SK-N-SH treated with all-trans-retinoic acid at 6 μM for 48 hours (cell line): ENCODE measurements around the gene NPEPL1.
A peak's percentile ranks its signal among the peaks of the same experiment; 100 is the strongest.

Experiments
- ATAC-seq: fragments of 200-7000 bp; cut with Tn5 transposase; 3 replicates; pipeline ENCODE4 v1.9.1; 2020; ENCODE audit warnings: mild to moderate bottlenecking, moderate library complexity
- ARNTL ChIP-seq: fragments of 450-650 bp; formaldehyde crosslinking; IDR thresholded peaks from 2 replicates; pipeline ENCODE4 v1.5.0; 2020; ENCODE audit warnings: low read depth, mild to moderate bottlenecking, moderate library complexity, borderline replicate concordance
- BACH2 ChIP-seq: fragments of 250-450 bp; sonication (Bioruptor Pico); IDR thresholded peaks from 2 replicates; pipeline ENCODE4 v1.9.0; 2021; ENCODE audit warnings: mild to moderate bottlenecking, borderline replicate concordance
- CSDC2 ChIP-seq: fragments of 250-450 bp; sonication (Bioruptor Pico); IDR thresholded peaks from 2 replicates; pipeline ENCODE4 v1.5.0; 2020; ENCODE audit warnings: mild to moderate bottlenecking, moderate library complexity
- GLIS3 ChIP-seq: fragments of 250-450 bp; sonication (Bioruptor Pico); IDR thresholded peaks from 2 replicates; pipeline ENCODE4 v1.5.0; 2020; ENCODE audit warnings: mild to moderate bottlenecking, moderate library complexity
- ISL1 ChIP-seq: fragments of 250-450 bp; sonication (Bioruptor Pico); IDR thresholded peaks from 2 replicates; pipeline ENCODE4 v2.1.2; 2022; ENCODE audit warnings: mild to moderate bottlenecking, moderate library complexity
- OSR1 ChIP-seq: fragments of 250-450 bp; sonication (Bioruptor Pico); IDR thresholded peaks from 2 replicates; pipeline ENCODE4 v1.8.0; 2022; ENCODE audit warnings: moderate library complexity, mild to moderate bottlenecking, inconsistent platforms
- PATZ1 ChIP-seq: fragments of 250-450 bp; sonication (Bioruptor Pico); IDR thresholded peaks from 2 replicates; pipeline ENCODE4 v1.8.0; 2020; ENCODE audit warnings: mild to moderate bottlenecking, moderate library complexity, borderline replicate concordance
- PPARA ChIP-seq: fragments of 250-450 bp; sonication (Bioruptor Pico); IDR thresholded peaks from 2 replicates; pipeline ENCODE4 v1.5.0; 2020; ENCODE audit warnings: mild to moderate bottlenecking, borderline replicate concordance
- RARB ChIP-seq: fragments of 250-450 bp; sonication (Bioruptor Pico); IDR thresholded peaks from 2 replicates; pipeline ENCODE4 v1.8.0; 2021; ENCODE audit warnings: mild to moderate bottlenecking, moderate library complexity
- SNAI2 ChIP-seq: fragments of 250-450 bp; sonication (Bioruptor Pico); IDR thresholded peaks from 2 replicates; pipeline ENCODE4 v1.5.0; 2020; ENCODE audit warnings: mild to moderate bottlenecking, moderate library complexity
- TCF4 ChIP-seq: fragments of 250-450 bp; sonication (Bioruptor Pico); IDR thresholded peaks from 2 replicates; pipeline ENCODE4 v1.8.0; 2021; ENCODE audit warnings: mild to moderate bottlenecking, moderate library complexity, borderline replicate concordance
- TOX ChIP-seq: fragments of 250-450 bp; sonication (Bioruptor Pico); IDR thresholded peaks from 2 replicates; pipeline ENCODE4 v1.8.0; 2021; ENCODE audit warnings: mild to moderate bottlenecking, moderate library complexity, borderline replicate concordance
- ZC3H10 ChIP-seq: fragments of 250-450 bp; sonication (Bioruptor Pico); IDR thresholded peaks from 2 replicates; pipeline ENCODE4 v1.5.1; 2021; ENCODE audit warnings: mild to moderate bottlenecking, moderate library complexity
- ZFP3 ChIP-seq: fragments of 250-450 bp; sonication (Bioruptor Pico); IDR thresholded peaks from 2 replicates; pipeline ENCODE4 v1.5.0; 2020; ENCODE audit warnings: mild to moderate bottlenecking, moderate library complexity
- ZFP30 ChIP-seq: fragments of 450-650 bp; formaldehyde crosslinking; IDR thresholded peaks from 2 replicates; pipeline ENCODE4 v1.5.0; 2022; ENCODE audit warnings: mild to moderate bottlenecking, moderate library complexity
- ZNF565 ChIP-seq: fragments of 450-650 bp; formaldehyde crosslinking; conservative IDR thresholded peaks from 2 replicates; pipeline ENCODE4 v1.5.0; 2020; ENCODE audit warnings: low read depth, mild to moderate bottlenecking, moderate library complexity
- ZNF70 ChIP-seq: fragments of 450-650 bp; formaldehyde crosslinking; IDR thresholded peaks from 2 replicates; pipeline ENCODE4 v1.5.0; 2020; ENCODE audit warnings: mild to moderate bottlenecking, moderate library complexity
- ZNF8 ChIP-seq: fragments of 450-650 bp; formaldehyde crosslinking; IDR thresholded peaks from 2 replicates; pipeline ENCODE4 v1.5.0; 2020; ENCODE audit warnings: mild to moderate bottlenecking, moderate library complexity
- TF ChIP-seq, protein P1 (sequence below): fragments of 250-450 bp; sonication (Bioruptor Pico); IDR thresholded peaks from 2 replicates; pipeline ENCODE4 v1.5.1; 2020; ENCODE audit warnings: low read depth, mild to moderate bottlenecking, moderate library complexity
- TF ChIP-seq, protein P2 (sequence below): fragments of 250-450 bp; sonication (Bioruptor Pico); IDR thresholded peaks from 2 replicates; pipeline ENCODE4 v1.5.1; 2021; ENCODE audit warnings: mild to moderate bottlenecking, moderate library complexity
- TF ChIP-seq, protein P3 (sequence below): fragments of 250-450 bp; sonication (Bioruptor Pico); IDR thresholded peaks from 2 replicates; pipeline ENCODE4 v1.5.0; 2020; ENCODE audit warnings: mild to moderate bottlenecking, moderate library complexity
- TF ChIP-seq, protein P4 (sequence below): fragments of 250-450 bp; sonication (Bioruptor Pico); IDR thresholded peaks from 2 replicates; pipeline ENCODE4 v1.8.0; 2021; ENCODE audit warnings: low read depth, mild to moderate bottlenecking, moderate library complexity, borderline replicate concordance

Gene NPEPL1

DNA sequence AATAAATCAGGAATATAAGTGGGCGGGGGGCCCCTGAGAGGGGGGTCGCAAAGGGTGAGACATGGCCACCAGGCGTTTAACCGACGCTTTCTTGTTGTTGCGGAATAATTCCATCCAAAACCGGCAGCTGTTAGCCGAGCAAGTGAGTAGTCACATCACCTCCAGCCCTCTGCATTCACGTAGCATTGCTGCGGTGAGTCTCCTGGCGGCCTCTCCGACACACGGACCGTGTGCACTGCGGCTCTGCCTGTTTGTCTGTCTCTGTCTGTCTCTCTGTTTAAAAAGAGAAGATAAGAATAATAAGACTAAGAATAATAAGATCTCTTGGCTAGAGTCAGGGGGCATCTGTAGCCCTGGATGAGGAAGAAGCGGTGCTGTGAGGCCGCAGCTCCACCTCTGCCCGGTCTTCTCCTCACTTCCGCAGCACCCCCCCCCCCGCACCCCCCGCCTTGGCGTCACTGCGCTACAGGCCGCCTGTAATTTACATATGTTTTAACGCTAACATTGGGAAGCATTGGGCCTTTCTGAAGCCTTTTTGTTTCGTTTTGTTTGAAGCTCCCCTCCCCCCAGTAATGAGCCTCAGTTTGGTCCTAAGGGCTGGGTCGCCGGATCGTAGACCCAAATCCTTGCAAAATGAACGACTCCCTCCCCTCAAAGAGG is 40.5 kb upstream of the NPEPL1 start:
- TF ChIP-seq TOX (no peak), ZNF8 (CRISPR knock-in tag) (no peak), RARB (CRISPR knock-in tag) (no peak), ZC3H10 (no peak), SNAI2 (no peak), ARNTL (no peak), TCF4 (no peak), GLIS3 (CRISPR knock-in tag) (no peak), PPARA (CRISPR knock-in tag) (no peak), BACH2 (CRISPR knock-in tag) (no peak), ZNF565 (CRISPR knock-in tag) (no peak), ZFP3 (CRISPR knock-in tag) (no peak), OSR1 (CRISPR knock-in tag) (no peak)
- TF ChIP-seq, protein P1, sequence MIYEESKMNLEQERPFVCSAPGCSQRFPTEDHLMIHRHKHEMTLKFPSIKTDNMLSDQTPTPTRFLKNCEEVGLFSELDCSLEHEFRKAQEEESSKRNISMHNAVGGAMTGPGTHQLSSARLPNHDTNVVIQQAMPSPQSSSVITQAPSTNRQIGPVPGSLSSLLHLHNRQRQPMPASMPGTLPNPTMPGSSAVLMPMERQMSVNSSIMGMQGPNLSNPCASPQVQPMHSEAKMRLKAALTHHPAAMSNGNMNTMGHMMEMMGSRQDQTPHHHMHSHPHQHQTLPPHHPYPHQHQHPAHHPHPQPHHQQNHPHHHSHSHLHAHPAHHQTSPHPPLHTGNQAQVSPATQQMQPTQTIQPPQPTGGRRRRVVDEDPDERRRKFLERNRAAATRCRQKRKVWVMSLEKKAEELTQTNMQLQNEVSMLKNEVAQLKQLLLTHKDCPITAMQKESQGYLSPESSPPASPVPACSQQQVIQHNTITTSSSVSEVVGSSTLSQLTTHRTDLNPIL (CRISPR knock-in tag), result no peak
- TF ChIP-seq, protein P2, sequence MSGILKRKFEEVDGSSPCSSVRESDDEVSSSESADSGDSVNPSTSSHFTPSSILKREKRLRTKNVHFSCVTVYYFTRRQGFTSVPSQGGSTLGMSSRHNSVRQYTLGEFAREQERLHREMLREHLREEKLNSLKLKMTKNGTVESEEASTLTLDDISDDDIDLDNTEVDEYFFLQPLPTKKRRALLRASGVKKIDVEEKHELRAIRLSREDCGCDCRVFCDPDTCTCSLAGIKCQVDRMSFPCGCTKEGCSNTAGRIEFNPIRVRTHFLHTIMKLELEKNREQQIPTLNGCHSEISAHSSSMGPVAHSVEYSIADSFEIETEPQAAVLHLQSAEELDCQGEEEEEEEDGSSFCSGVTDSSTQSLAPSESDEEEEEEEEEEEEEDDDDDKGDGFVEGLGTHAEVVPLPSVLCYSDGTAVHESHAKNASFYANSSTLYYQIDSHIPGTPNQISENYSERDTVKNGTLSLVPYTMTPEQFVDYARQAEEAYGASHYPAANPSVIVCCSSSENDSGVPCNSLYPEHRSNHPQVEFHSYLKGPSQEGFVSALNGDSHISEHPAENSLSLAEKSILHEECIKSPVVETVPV (CRISPR knock-in tag), result no peak
- TF ChIP-seq, protein P3, sequence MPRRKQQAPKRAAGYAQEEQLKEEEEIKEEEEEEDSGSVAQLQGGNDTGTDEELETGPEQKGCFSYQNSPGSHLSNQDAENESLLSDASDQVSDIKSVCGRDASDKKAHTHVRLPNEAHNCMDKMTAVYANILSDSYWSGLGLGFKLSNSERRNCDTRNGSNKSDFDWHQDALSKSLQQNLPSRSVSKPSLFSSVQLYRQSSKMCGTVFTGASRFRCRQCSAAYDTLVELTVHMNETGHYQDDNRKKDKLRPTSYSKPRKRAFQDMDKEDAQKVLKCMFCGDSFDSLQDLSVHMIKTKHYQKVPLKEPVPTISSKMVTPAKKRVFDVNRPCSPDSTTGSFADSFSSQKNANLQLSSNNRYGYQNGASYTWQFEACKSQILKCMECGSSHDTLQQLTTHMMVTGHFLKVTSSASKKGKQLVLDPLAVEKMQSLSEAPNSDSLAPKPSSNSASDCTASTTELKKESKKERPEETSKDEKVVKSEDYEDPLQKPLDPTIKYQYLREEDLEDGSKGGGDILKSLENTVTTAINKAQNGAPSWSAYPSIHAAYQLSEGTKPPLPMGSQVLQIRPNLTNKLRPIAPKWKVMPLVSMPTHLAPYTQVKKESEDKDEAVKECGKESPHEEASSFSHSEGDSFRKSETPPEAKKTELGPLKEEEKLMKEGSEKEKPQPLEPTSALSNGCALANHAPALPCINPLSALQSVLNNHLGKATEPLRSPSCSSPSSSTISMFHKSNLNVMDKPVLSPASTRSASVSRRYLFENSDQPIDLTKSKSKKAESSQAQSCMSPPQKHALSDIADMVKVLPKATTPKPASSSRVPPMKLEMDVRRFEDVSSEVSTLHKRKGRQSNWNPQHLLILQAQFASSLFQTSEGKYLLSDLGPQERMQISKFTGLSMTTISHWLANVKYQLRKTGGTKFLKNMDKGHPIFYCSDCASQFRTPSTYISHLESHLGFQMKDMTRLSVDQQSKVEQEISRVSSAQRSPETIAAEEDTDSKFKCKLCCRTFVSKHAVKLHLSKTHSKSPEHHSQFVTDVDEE, result no peak
- ATAC-seq, result peak; percentile 60

- ATAC-seq, result peak; percentile 11; the same call in 1 of the 3 replicates
- no peak for TF ChIP-seq ZNF70
Observed at GRCh38 chr20:58652606-58653294, 39.9 kb upstream of the NPEPL1 start.

GRCh38 chr20:58654337-58654736 is 38.3 kb upstream of the NPEPL1 start:
- ATAC-seq, result no peak
- TF ChIP-seq ISL1 (CRISPR knock-in tag), result no peak
- TF ChIP-seq ZC3H10, result no peak
- TF ChIP-seq TCF4, result no peak
- no peak for TF ChIP-seq CSDC2
- TF ChIP-seq, protein P3, result no peak
- no peak for TF ChIP-seq BACH2 (CRISPR knock-in tag)
- TF ChIP-seq GLIS3 (CRISPR knock-in tag), result no peak
- no peak for TF ChIP-seq RARB (CRISPR knock-in tag)
- no peak for TF ChIP-seq ARNTL
- TF ChIP-seq PATZ1 (CRISPR knock-in tag), result no peak
- TF ChIP-seq ZNF565 (CRISPR knock-in tag), result no peak
- TF ChIP-seq ZNF70, result no peak
- no peak for TF ChIP-seq ZFP30 (CRISPR knock-in tag)
- TF ChIP-seq SNAI2, result no peak
- TF ChIP-seq PPARA (CRISPR knock-in tag), result no peak
- TF ChIP-seq ZNF8 (CRISPR knock-in tag), result no peak
- TF ChIP-seq, protein P4, sequence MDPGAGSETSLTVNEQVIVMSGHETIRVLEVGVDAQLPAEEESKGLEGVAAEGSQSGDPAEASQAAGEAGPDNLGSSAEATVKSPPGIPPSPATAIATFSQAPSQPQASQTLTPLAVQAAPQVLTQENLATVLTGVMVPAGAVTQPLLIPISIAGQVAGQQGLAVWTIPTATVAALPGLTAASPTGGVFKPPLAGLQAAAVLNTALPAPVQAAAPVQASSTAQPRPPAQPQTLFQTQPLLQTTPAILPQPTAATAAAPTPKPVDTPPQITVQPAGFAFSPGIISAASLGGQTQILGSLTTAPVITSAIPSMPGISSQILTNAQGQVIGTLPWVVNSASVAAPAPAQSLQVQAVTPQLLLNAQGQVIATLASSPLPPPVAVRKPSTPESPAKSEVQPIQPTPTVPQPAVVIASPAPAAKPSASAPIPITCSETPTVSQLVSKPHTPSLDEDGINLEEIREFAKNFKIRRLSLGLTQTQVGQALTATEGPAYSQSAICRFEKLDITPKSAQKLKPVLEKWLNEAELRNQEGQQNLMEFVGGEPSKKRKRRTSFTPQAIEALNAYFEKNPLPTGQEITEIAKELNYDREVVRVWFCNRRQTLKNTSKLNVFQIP (CRISPR knock-in tag), result no peak
- TF ChIP-seq, protein P2 (CRISPR knock-in tag), result no peak
- TF ChIP-seq OSR1 (CRISPR knock-in tag), result no peak
- TF ChIP-seq TOX, result no peak
- TF ChIP-seq, all 23 proteins: peak for 0
